Hepatic stellate cell (primary cell): ENCODE results near the gene CYP4F3.
A peak's percentile ranks its signal among the peaks of the same experiment; 100 is the strongest.
"Not testable (repeated sequence)": the region's sequence is repeated elsewhere in the genome, so short reads cannot be mapped to it uniquely, and the experiment has no call there.

Source experiments
- DNase-seq: peaks from one replicate; pipeline ENCODE4 v3.0.0; 2011; ENCODE audit warnings: low spot score

CYP4F3 gene

GRCh38 chr19:15631817-15632216, 8.9 kb upstream of the CYP4F3 start:
- peak; percentile 20 for DNase-seq

- no peak for DNase-seq
These were observed 7.4 kb upstream of the CYP4F3 start for GRCh38 chr19:15633082-15633835.

GRCh38 chr19:15634105-15634504, 6.6 kb upstream of the CYP4F3 start:
- no peak for DNase-seq

GRCh38 chr19:15635016-15635805, 5.5 kb upstream of the CYP4F3 start:
- no peak for DNase-seq

GRCh38 chr19:15636026-15636425, 4.7 kb upstream of the CYP4F3 start:
- DNase-seq, result no peak

GRCh38 chr19:15639596-15639995, 1.1 kb upstream of the CYP4F3 start:
- DNase-seq, result no peak

GRCh38 chr19:15640904-15641597, 354 bp downstream of the CYP4F3 start:
- no peak for DNase-seq

GRCh38 chr19:15641901-15642491, 1.3 kb downstream of the CYP4F3 start:
- no peak for DNase-seq

- no peak for DNase-seq
These were observed 2.1 kb downstream of the CYP4F3 start for GRCh38 chr19:15642807-15643206.

GRCh38 chr19:15643387-15643786, 2.7 kb downstream of the CYP4F3 start:
- DNase-seq, result no peak

- no peak for DNase-seq
These were observed 3.5 kb downstream of the CYP4F3 start for GRCh38 chr19:15644066-15644741.

- no peak for DNase-seq
These were observed 4.1 kb downstream of the CYP4F3 start for GRCh38 chr19:15644816-15645215.

GRCh38 chr19:15649526-15649925, 8.8 kb downstream of the CYP4F3 start:
- no peak for DNase-seq

GRCh38 chr19:15650123-15650522, 9.4 kb downstream of the CYP4F3 start:
- DNase-seq, result not testable (repeated sequence)

GRCh38 chr19:15651791-15652190, 11.1 kb downstream of the CYP4F3 start:
- no peak for DNase-seq

GRCh38 chr19:15652559-15653278, 12.0 kb downstream of the CYP4F3 start:
- DNase-seq, result no peak

GRCh38 chr19:15656467-15656866, 15.8 kb downstream of the CYP4F3 start:
- DNase-seq, result no peak

GRCh38 chr19:15663247-15663646, 22.6 kb downstream of the CYP4F3 start:
- no peak for DNase-seq

GRCh38 chr19:15666186-15666585, 25.5 kb downstream of the CYP4F3 start:
- no peak for DNase-seq

- no peak for DNase-seq
These were observed 26.2 kb downstream of the CYP4F3 start for GRCh38 chr19:15666883-15667282.

GRCh38 chr19:15669440-15669839, 28.7 kb downstream of the CYP4F3 start:
- no peak for DNase-seq
